Measurements from ENCODE around the gene SYNPO.

SYNPO gene

GRCh38 chr5:150700594-150701377 is 60.3 kb downstream of the SYNPO start, which contains the start of gene RBM22:
TSS of gene RBM22 (minus strand) at chr5:150701062. CDS start at chr5:150700985, 77 bp downstream.
- peak; percentile 88 to 96 for DNase-seq

- DNase-seq: no peak
These were observed 63.3 kb downstream of the SYNPO start for GRCh38 chr5:150703762-150704161.

DNA sequence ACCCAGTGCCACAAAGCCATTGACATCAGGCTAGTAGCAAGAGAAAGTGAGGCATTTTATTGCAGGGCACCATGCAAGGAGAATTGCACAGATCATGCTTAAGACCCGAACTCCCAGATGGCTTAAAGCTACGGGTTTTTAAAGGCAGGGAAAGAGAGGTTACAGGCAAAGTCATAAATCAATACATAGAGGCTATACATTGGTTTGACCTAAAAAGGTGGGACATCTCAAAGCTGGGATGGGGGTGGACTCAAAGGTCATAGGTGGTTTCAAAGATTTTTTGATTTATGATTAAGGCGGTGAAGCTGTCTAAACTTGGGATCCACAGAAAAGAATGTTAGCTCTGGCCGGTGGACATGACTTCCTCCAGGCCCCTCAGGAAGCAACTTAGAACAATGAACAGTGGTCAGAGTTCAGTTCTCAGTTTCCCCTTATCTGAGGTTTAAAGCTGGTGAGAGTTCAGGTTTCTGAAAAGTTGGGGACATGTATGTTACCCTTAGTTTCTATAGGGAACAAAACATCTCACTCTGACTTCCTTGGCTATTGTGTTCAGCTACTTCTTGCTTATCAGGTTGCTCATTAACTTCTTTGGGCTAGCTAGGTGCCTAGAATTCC is 66.4 kb downstream of the SYNPO start:
- DNase-seq: no peak

Data from NCI-H526 (cell line).